HG03064 (cell line): ENCODE data around the gene OR10P1.

Experiments
- ATAC-seq: cut with Tn5 transposase; IDR thresholded peaks from one replicate; pipeline ENCODE4 v1.9.1; 2021; ENCODE audit warnings: low read depth; ENCODE audit not compliant: unreplicated experiment

The OR10P1 gene

GRCh38 chr12:55682087-55682796, 45.5 kb downstream of the OR10P1 start:
- ATAC-seq = no peak

- ATAC-seq = no peak
These were observed 47.0 kb downstream of the OR10P1 start for GRCh38 chr12:55683676-55684075.

DNA sequence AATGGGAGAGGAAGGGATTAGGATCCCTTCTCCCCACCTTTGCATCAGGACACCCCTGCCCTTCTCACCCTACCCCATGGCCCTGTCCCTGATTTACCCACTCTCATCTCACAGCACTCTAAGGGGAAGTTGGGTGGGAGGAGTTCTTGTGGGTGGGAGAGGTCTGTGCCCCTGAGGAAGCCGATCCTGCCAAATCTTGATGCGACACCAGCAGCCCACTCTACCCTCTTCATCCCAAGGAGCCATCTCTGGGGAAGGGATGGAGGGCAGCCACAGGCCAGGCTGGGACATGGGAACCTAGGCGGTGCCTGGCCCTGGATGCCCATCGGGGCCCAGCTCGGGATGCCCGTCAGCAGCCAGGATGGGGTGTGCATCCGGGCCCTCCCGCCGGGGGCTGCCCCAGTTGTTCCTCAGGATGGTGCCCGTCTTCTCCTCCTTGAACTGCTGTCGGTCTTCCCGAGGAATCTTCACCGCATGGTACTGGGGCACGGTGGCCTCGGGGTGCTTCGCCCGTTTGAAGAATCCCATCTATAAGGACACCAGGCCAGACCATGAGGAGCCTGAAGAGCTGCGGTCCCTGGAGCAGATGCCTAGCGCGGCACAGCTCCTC, 48.2 kb downstream of the OR10P1 start:
- ATAC-seq = no peak

DNA sequence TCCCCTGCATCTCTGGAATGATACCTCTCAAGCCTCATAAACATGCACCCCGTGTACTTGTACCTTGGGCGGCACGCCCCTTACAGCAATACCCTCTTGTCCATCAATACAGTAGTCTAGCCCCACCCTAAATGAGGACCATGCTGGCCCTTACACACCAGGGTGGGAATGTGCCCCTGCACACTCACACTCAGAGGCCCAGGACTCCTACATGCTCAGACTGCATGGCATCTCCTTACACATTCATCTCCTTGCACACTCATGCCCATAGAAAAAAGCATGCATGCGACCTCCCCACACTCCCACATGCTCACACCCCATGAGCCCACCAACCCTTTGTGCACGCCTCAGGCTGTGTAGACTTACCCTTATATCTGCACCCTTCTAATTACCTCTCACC, 49.0 kb downstream of the OR10P1 start:
- ATAC-seq = no peak

- no peak for ATAC-seq
These were observed 49.8 kb downstream of the OR10P1 start for GRCh38 chr12:55686366-55687010.
